GM12878 (cell line): ENCODE results near the gene AIRE. TPM values are rescaled to one million over a fixed set of nuclear protein-coding genes. Genes with fewer than 3 reads are reported as not detected.

Experiments
- ATAC-seq: fragments of 200-7000 bp; cut with Tn5 transposase; 3 replicates; pipeline ENCODE4 v1.9.1; 2020; ENCODE audit warnings: mild to moderate bottlenecking, moderate library complexity
- BruUV-seq: library from RNA; stranded (reverse); fragments of 400-500 nt; replicated peaks from 2 replicates; lab custom pipeline; 2021; lab: Mats Ljungman, UMichigan
- CTCF ChIA-PET: fragments of 300-600 bp; sonication (Branson Sonifier 250); formaldehyde crosslinking; extraction: SDS; loops from one replicate; lab custom pipeline; 2021; ENCODE audit warnings: inconsistent platforms; lab: Yijun Ruan, JAX
- POLR2A ChIA-PET: fragments of 350-600 bp; formaldehyde crosslinking; extraction: SDS; loops from one replicate; lab custom pipeline; 2021; ENCODE audit warnings: inconsistent platforms; lab: Charles Lee
- RAD21 ChIA-PET: fragments of 300-600 bp; sonication (Branson Sonifier 250); formaldehyde crosslinking; loops from one replicate; lab custom pipeline; 2023; ENCODE audit warnings: antibody characterized with exemption; ENCODE audit not compliant: unreplicated experiment; lab: Charles Lee
- SMC1A ChIA-PET: fragments of 300-600 bp; sonication (Branson Sonifier 250); formaldehyde crosslinking; loops from one replicate; lab custom pipeline; 2023; ENCODE audit not compliant: unreplicated experiment, uncharacterized antibody; lab: Charles Lee
- DNase-seq: peaks from one replicate; pipeline ENCODE4 v3.0.0-alpha.2; 2011; ENCODE audit warnings: low read depth, low spot score
- FAIRE-seq: peaks from 3 replicates; lab custom pipeline; 2011; peaks lifted over from hg19 to GRCh38; lab: Jason Lieb, UNC
- H2AFZ ChIP-seq: 2 replicates; pipeline ENCODE4 v1.6.0; 2011; ENCODE audit warnings: low read depth, low read length, control low read depth; ENCODE audit not compliant: control insufficient read depth
- H3K27ac ChIP-seq: 2 replicates; pipeline ENCODE4 v1.5.1; 2011; ENCODE audit warnings: control low read depth; ENCODE audit not compliant: control insufficient read depth, insufficient read depth
- H3K27me3 ChIP-seq, 2 experiments: replicated peaks in 1 of 2; 2 replicates each; pipeline versions ENCODE4 v1.6.0 to v1.6.1; 2011; ENCODE audit warnings: low read length in 1 of 2; ENCODE audit not compliant: control insufficient read depth in 2 of 2, insufficient read depth in 2 of 2
- H3K36me3 ChIP-seq, 2 experiments: 2 replicates each; pipeline ENCODE4 v1.5.1; 2011; ENCODE audit warnings: low read length in 1 of 2; ENCODE audit not compliant: control insufficient read depth in 2 of 2, insufficient read depth in 2 of 2
- H3K4me1 ChIP-seq: 2 replicates; pipeline ENCODE4 v1.6.1; 2011; ENCODE audit warnings: mild to moderate bottlenecking, low read length, moderate library complexity, mixed read lengths; ENCODE audit not compliant: control insufficient read depth, insufficient read depth
- H3K4me2 ChIP-seq: 2 replicates; pipeline ENCODE4 v1.6.0; 2011; ENCODE audit warnings: control low read depth; ENCODE audit not compliant: control insufficient read depth, insufficient read depth
- H3K4me3 ChIP-seq: fragments of 200-600 bp; sonication (generic); 2 replicates; pipeline ENCODE4 v1.5.1; 2016
- H3K79me2 ChIP-seq: 2 replicates; pipeline ENCODE4 v1.6.0; 2011; ENCODE audit warnings: low read length; ENCODE audit not compliant: control insufficient read depth, insufficient read depth
- H3K9ac ChIP-seq: 2 replicates; pipeline ENCODE4 v1.8.0; 2011; ENCODE audit warnings: low read length, control low read depth, mixed read lengths; ENCODE audit not compliant: control insufficient read depth, insufficient read depth
- H3K9me3 ChIP-seq: replicated peaks from 3 replicates; pipeline ENCODE4 v1.5.1; 2011; ENCODE audit warnings: mild to moderate bottlenecking, low read length; ENCODE audit not compliant: control insufficient read depth, insufficient read depth
- H4K20me1 ChIP-seq: 2 replicates; pipeline ENCODE4 v1.6.0; 2011; ENCODE audit not compliant: control insufficient read depth, insufficient read depth
- IKZF1 ChIP-seq: fragments of 450-650 bp; conservative IDR thresholded peaks from 2 replicates; pipeline ENCODE4 v1.6.1; 2017; ENCODE audit warnings: antibody characterized with exemption, mild to moderate bottlenecking
- RAD21 ChIP-seq: IDR thresholded peaks from 2 replicates; pipeline ENCODE4 v1.6.1; 2011; ENCODE audit warnings: mild to moderate bottlenecking, low read depth, low read length, moderate library complexity; ENCODE audit not compliant: insufficient read depth
- SMC3 ChIP-seq: IDR thresholded peaks from 2 replicates; pipeline ENCODE4 v1.6.1; 2011; ENCODE audit warnings: low read length, improper control_type of control experiment, borderline replicate concordance
- TCF7 ChIP-seq: IDR thresholded peaks from 2 replicates; pipeline ENCODE4 v1.6.1; 2014; ENCODE audit warnings: antibody characterized with exemption, borderline replicate concordance
- ZBED1 ChIP-seq: IDR thresholded peaks from 2 replicates; pipeline ENCODE4 v1.6.1; 2016; ENCODE audit warnings: borderline replicate concordance
- WGBS: methylation state at CpG from one replicate; pipeline ENCODE4 v1.1.6; 2016; ENCODE audit warnings: low lambda C conversion rate; ENCODE audit not compliant: insufficient replicate concordance, insufficient coverage; ENCODE audit errors: missing lambda C conversion rate; 5-methylcytosine and 5-hydroxymethylcytosine counted together
- in situ Hi-C: fragments of 300-500 bp; cut with MboI; formaldehyde crosslinking; loops from 9 replicates; pipeline ENCODE4 v1.14.3; 2018; ENCODE audit warnings: mixed read lengths
- intact Hi-C: fragments of 100-400 bp; cut with micrococcal nuclease; formaldehyde crosslinking; loops from one replicate; pipeline ENCODE4 v1.14.2; 2022; ENCODE audit not compliant: unreplicated experiment
- polyA plus RNA-seq, 11 experiments: library from polyadenylated mRNA; depleted of rRNA in 4 of 11; unstranded in 6 of 11; stranded (reverse) in 5 of 11; fragments of >200 nt; fragmentation: Nextera tagmentation in 4 of 11; fragmentation: Illumina TruSeq in 1 of 11; extraction: Ambion mirVana in 4 of 11; extraction: Trizol in 1 of 11; gene quantifications; 1 replicate in 1 of 11; 2 replicates in 10 of 11; pipeline versions ENCODE4 v1.2.1 to v1.2.3, GENCODE V29; 2011 to 2016; ENCODE audit warnings: inconsistent platforms in 2 of 11, missing spikeins in 2 of 11, low read depth in 1 of 11
- total RNA-seq, 4 experiments: library from RNA; depleted of rRNA in 3 of 4; stranded (reverse); fragments of >200 nt in 3 of 4; fragmentation: Illumina TruSeq in 1 of 4; extraction: Trizol in 1 of 4; gene quantifications; 2 replicates each; pipeline versions ENCODE4 v1.2.1 to v1.2.3, GENCODE V29; 2013 to 2021
- TF ChIP-seq, protein P1 (sequence below): fragments of 450-650 bp; IDR thresholded peaks from 2 replicates; pipeline ENCODE4 v1.6.1; 2016; ENCODE audit warnings: mild to moderate bottlenecking
- TF ChIP-seq, protein P2 (sequence below), 3 experiments: IDR thresholded peaks in 2 of 3; conservative IDR thresholded peaks in 1 of 3; 2 replicates each; pipeline ENCODE4 v1.5.1; 2011; ENCODE audit warnings: low read depth in 3 of 3, low read length in 3 of 3, mild to moderate bottlenecking in 3 of 3, control low read depth in 2 of 3, moderate library complexity in 2 of 3, inconsistent platforms in 1 of 3, mixed read lengths in 1 of 3; ENCODE audit not compliant: control insufficient read depth in 2 of 3, insufficient read depth in 1 of 3; ENCODE audit errors: extremely low read depth in 1 of 3

Gene AIRE
- total and polyA plus RNA-seq, 10 of the 15 experiments (the other 5 are each of a cell fraction or from before 2014, with no cell fraction given): 0.05 to 0.10 TPM; not detected in 8

DNA sequence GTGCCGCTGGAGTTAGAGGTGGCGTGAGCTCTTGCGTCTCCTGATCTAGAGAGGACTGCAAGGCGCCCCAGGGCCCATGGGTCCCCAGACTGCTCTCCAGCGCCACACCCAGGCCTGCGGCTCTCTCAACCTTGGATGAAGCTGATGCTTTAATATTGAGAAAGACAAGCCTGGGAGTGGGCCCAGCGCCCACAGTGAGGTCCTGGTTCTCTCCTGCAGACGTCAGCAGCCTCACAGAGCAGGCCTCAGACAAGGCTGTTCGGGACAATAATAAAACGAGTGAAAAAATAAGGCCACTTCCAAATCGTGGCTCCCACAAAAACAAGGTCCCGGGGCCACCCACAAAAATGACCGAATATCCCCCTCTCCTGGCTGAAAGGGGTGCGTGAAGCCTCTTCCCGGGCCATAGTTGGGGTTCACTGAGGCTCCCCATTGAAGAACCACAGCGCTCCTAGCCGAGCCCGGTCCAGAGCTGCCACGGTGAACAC lies 18.0 kb upstream of the AIRE start:
- 36% methylated on average over 19 of the region's 19 CpGs for WGBS
- BruUV-seq: no TSS peak
- SMC1A ChIA-PET: interaction anchor here (1.2 to 1.8 kb wide), 2 partner anchors 11 to 29 kb away, joined by 3 to 11 read pairs; no protein-coding TSS in a partner anchor
- CTCF ChIA-PET: interaction anchor here (0.6 to 3.2 kb wide), 8 partner anchors 8 to 1510 kb away, joined by 3 to 15 read pairs (median 5); partner anchors contain the start of gene PFKL
- H3K4me3 ChIP-seq: no peak overlapping the region
- in situ Hi-C loops: no loop called here
- TF ChIP-seq, protein P1, sequence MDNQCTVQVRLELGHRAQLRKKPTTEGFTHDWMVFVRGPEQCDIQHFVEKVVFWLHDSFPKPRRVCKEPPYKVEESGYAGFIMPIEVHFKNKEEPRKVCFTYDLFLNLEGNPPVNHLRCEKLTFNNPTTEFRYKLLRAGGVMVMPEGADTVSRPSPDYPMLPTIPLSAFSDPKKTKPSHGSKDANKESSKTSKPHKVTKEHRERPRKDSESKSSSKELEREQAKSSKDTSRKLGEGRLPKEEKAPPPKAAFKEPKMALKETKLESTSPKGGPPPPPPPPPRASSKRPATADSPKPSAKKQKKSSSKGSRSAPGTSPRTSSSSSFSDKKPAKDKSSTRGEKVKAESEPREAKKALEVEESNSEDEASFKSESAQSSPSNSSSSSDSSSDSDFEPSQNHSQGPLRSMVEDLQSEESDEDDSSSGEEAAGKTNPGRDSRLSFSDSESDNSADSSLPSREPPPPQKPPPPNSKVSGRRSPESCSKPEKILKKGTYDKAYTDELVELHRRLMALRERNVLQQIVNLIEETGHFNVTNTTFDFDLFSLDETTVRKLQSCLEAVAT: 0 out of 2 replicates have a peak, but pooled peaks have one; percentile 18
- TF ChIP-seq ZBED1: no peak
- peak; percentile 51 for TF ChIP-seq SMC3
- no peak for TF ChIP-seq TCF7
- TF ChIP-seq RAD21: peak; percentile 56
- 0 out of 2 replicates have a peak, but pooled peaks have one; percentile 16 for TF ChIP-seq IKZF1
- TF ChIP-seq, protein P2, sequence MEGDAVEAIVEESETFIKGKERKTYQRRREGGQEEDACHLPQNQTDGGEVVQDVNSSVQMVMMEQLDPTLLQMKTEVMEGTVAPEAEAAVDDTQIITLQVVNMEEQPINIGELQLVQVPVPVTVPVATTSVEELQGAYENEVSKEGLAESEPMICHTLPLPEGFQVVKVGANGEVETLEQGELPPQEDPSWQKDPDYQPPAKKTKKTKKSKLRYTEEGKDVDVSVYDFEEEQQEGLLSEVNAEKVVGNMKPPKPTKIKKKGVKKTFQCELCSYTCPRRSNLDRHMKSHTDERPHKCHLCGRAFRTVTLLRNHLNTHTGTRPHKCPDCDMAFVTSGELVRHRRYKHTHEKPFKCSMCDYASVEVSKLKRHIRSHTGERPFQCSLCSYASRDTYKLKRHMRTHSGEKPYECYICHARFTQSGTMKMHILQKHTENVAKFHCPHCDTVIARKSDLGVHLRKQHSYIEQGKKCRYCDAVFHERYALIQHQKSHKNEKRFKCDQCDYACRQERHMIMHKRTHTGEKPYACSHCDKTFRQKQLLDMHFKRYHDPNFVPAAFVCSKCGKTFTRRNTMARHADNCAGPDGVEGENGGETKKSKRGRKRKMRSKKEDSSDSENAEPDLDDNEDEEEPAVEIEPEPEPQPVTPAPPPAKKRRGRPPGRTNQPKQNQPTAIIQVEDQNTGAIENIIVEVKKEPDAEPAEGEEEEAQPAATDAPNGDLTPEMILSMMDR (IDR thresholded peaks at IDR 0.05 in 2 of 3, conservative IDR thresholded peaks at IDR 0.05 in 1 of 3; ENCODE audit: control insufficient read depth in 2 of 3, extremely low read depth in 1 of 3, insufficient read depth in 1 of 3, low read depth in 3 of 3, low read length in 3 of 3): peak; percentile 27 to 53 (median 31); a peak in 5 of 6 replicates
- POLR2A ChIA-PET: interaction anchor here (0.7 kb wide), 1 partner anchor 477 kb away, joined by 5 read pairs; no protein-coding TSS in a partner anchor
- no peak overlapping the region for H3K4me2 ChIP-seq
- H3K4me1 ChIP-seq: no peaks in the 10 kb centered on the region
- H3K79me2 ChIP-seq: no peaks in the 10 kb centered on the region
- H4K20me1 ChIP-seq: no peaks in the 10 kb centered on the region
- H3K9ac ChIP-seq: no peak overlapping the region
- peak; percentile 5 for DNase-seq
- H3K9me3 ChIP-seq: no peaks in the 10 kb centered on the region
- H3K36me3 ChIP-seq: no peaks in the 10 kb centered on the region
- H3K27me3 ChIP-seq: no peaks in the 10 kb centered on the region
- no peak overlapping the region for H3K27ac ChIP-seq
- no peak overlapping the region for H2AFZ ChIP-seq
- intact Hi-C loops: no loop called here
- peak; percentile 91 for ATAC-seq
- no peak for FAIRE-seq
- RAD21 ChIA-PET: interaction anchor here (1.0 to 3.0 kb wide), 3 partner anchors 19 to 77 kb away, joined by 3 to 27 read pairs (median 3); no protein-coding TSS in a partner anchor
